ENCODE measurements around the gene CITED1.

DNA sequence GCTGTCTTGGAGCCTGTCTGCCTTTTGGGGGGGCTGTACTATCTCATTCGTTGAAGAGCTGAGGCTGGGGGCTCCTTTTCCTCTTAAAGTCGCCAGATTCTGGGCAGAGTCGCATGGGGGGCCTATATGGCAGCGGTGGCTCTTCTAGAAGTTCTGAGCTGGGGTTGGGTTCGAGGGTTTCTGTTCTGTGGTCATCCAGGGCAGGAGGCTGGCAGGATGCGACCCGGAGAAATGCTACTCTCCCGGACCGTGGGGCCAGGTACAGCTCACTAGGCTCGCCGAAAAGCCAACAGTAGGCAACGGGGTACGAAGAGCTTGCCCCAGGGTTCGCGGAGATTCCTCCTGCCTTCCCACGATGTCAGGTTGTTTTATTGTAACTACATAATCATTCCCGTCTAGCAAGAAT, 1.9 kb upstream of the CITED1 start:
- TF ChIP-seq POLR2A (IDR thresholded peaks at IDR 0.05): no peak
- no peak for TF ChIP-seq EP300 (IDR thresholded peaks at IDR 0.05)
- TF ChIP-seq, protein P1, sequence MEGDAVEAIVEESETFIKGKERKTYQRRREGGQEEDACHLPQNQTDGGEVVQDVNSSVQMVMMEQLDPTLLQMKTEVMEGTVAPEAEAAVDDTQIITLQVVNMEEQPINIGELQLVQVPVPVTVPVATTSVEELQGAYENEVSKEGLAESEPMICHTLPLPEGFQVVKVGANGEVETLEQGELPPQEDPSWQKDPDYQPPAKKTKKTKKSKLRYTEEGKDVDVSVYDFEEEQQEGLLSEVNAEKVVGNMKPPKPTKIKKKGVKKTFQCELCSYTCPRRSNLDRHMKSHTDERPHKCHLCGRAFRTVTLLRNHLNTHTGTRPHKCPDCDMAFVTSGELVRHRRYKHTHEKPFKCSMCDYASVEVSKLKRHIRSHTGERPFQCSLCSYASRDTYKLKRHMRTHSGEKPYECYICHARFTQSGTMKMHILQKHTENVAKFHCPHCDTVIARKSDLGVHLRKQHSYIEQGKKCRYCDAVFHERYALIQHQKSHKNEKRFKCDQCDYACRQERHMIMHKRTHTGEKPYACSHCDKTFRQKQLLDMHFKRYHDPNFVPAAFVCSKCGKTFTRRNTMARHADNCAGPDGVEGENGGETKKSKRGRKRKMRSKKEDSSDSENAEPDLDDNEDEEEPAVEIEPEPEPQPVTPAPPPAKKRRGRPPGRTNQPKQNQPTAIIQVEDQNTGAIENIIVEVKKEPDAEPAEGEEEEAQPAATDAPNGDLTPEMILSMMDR (IDR thresholded peaks at IDR 0.05): no peak
- TF ChIP-seq POLR2AphosphoS5 (IDR thresholded peaks at IDR 0.05): no peak
